Activated CD8-positive, alpha-beta memory T cell treated with anti-CD3 and anti-CD28 coated beads, Interleukin-2, amount 50 U/mL, for 4 hours (primary cell): ENCODE measurements around the gene RCE1.
A peak's percentile ranks its signal among the peaks of the same experiment; 100 is the strongest.

Experiments used
- DNase-seq: peaks from one replicate; pipeline ENCODE4 v3.0.0-alpha.2; 2020

The RCE1 gene

GRCh38 chr11:66870616-66871520, 27.6 kb downstream of the RCE1 start:
- DNase-seq, result no peak

- DNase-seq, result no peak
Measured at GRCh38 chr11:66871521-66871901, 28.3 kb downstream of the RCE1 start.

GRCh38 chr11:66874232-66874631, 31.0 kb downstream of the RCE1 start:
- DNase-seq, result no peak

- no peak for DNase-seq
Measured at GRCh38 chr11:66875378-66875777, 32.1 kb downstream of the RCE1 start.

- DNase-seq, result no peak
Measured at GRCh38 chr11:66877588-66878385, 34.5 kb downstream of the RCE1 start.

GRCh38 chr11:66878474-66878873, 35.2 kb downstream of the RCE1 start:
- no peak for DNase-seq

- no peak for DNase-seq
Measured at GRCh38 chr11:66879000-66879399, 35.8 kb downstream of the RCE1 start.

- DNase-seq, result no peak
Measured at GRCh38 chr11:66879583-66879982, 36.3 kb downstream of the RCE1 start.

- no peak for DNase-seq
Measured at GRCh38 chr11:66879999-66880398, 36.8 kb downstream of the RCE1 start.

GRCh38 chr11:66880496-66881450, 37.5 kb downstream of the RCE1 start:
- no peak for DNase-seq

GRCh38 chr11:66881451-66881835, 38.2 kb downstream of the RCE1 start:
- DNase-seq, result no peak

- no peak for DNase-seq
Measured at GRCh38 chr11:66881927-66882452, 38.7 kb downstream of the RCE1 start.

- no peak for DNase-seq
Measured at GRCh38 chr11:66882561-66883015, 39.3 kb downstream of the RCE1 start.

- peak; percentile 58 for DNase-seq
Measured at GRCh38 chr11:66883016-66883965, 40.0 kb downstream of the RCE1 start.

GRCh38 chr11:66884443-66884842, 41.2 kb downstream of the RCE1 start:
- no peak for DNase-seq

GRCh38 chr11:66885469-66885868, 42.2 kb downstream of the RCE1 start:
- no peak for DNase-seq

- DNase-seq, result no peak
Measured at GRCh38 chr11:66885950-66886440, 42.8 kb downstream of the RCE1 start.

- DNase-seq, result no peak
Measured at GRCh38 chr11:66886671-66887221, 43.5 kb downstream of the RCE1 start.

GRCh38 chr11:66887526-66887925, 44.3 kb downstream of the RCE1 start:
- no peak for DNase-seq

- no peak for DNase-seq
Measured at GRCh38 chr11:66888282-66888681, 45.0 kb downstream of the RCE1 start.

GRCh38 chr11:66889960-66890359, 46.7 kb downstream of the RCE1 start:
- no peak for DNase-seq
